Kidney (tissue), 14 donors: ENCODE results near the gene LAMP5. TPM values are rescaled to one million over a fixed set of nuclear protein-coding genes. Genes with fewer than 3 reads are reported as not detected.

Source experiments
- DNase-seq, 5 donors: peaks; one replicate each; pipeline ENCODE4 v3.0.0-alpha.2; 2013 to 2020
- FAIRE-seq: peaks from 2 replicates; lab custom pipeline; 2012; peaks lifted over from hg19 to GRCh38; lab: Jason Lieb, UNC
- H3K27ac ChIP-seq, 2 donors: one replicate each; pipeline ENCODE4 v1.7.0; 2013; ENCODE audit warnings: low read depth in 2 of 2, low read length in 2 of 2, inconsistent platforms in 1 of 2
- H3K27me3 ChIP-seq: one replicate; pipeline ENCODE4 v1.7.1; 2013; ENCODE audit warnings: low read length, inconsistent platforms; ENCODE audit not compliant: control insufficient read depth, insufficient read depth
- H3K36me3 ChIP-seq, 3 donors: one replicate each; pipeline versions ENCODE4 v1.7.0 to v1.7.1; 2013; ENCODE audit warnings: low read length in 3 of 3, control low read depth in 1 of 3, inconsistent platforms in 1 of 3; ENCODE audit not compliant: insufficient read depth in 3 of 3, control insufficient read depth in 2 of 3
- H3K4me1 ChIP-seq, 3 donors: one replicate each; pipeline versions ENCODE4 v1.7.0 to v1.7.1; 2013; ENCODE audit warnings: low read length in 3 of 3, inconsistent platforms in 1 of 3, low read depth in 1 of 3; ENCODE audit not compliant: control insufficient read depth in 2 of 3, insufficient read depth in 2 of 3
- H3K4me3 ChIP-seq, 3 donors: one replicate each; pipeline versions ENCODE4 v1.7.0 to v1.8.1; 2013; ENCODE audit warnings: low read length in 3 of 3, control low read depth in 1 of 3, inconsistent platforms in 1 of 3
- H3K9ac ChIP-seq, 3 donors: one replicate each; pipeline versions ENCODE4 v1.7.0 to v1.7.1; 2013; ENCODE audit warnings: low read length in 3 of 3, control low read depth in 1 of 3, inconsistent platforms in 1 of 3
- H3K9me3 ChIP-seq, 3 donors: one replicate each; pipeline versions ENCODE4 v1.7.0 to v1.7.1; 2013; ENCODE audit warnings: low read length in 3 of 3, control low read depth in 1 of 3, inconsistent platforms in 1 of 3; ENCODE audit not compliant: control insufficient read depth in 2 of 3, insufficient read depth in 1 of 3
- intact Hi-C: fragments of 100-400 bp; cut with DNase I; formaldehyde crosslinking; loops from one replicate; pipeline ENCODE4 v1.11.1; 2022
- polyA plus RNA-seq: library from polyadenylated mRNA; stranded (reverse); fragments of 350-450 nt; fragmentation: Illumina TruSeq; extraction: RNeasy Lipid Tissue Mini Kit (QIAGEN cat#74804); gene quantifications from one replicate; pipeline ENCODE4 v1.2.3, GENCODE V29; 2014; ENCODE audit warnings: low read depth, low replicate concordance; ENCODE audit not compliant: insufficient read depth
- total RNA-seq: library from RNA; stranded (reverse); fragmentation: NEBNext Ultra II Directional; extraction: Animal tissue kit (Norgen Biotek cat#: 25700); gene quantifications from one replicate; pipeline ENCODE4 v1.2.1, GENCODE V29; 2021
- TF ChIP-seq, protein P1 (sequence below): IDR thresholded peaks from 3 replicates; pipeline ENCODE4 v1.5.1; 2012; ENCODE audit warnings: mild to moderate bottlenecking, moderate library complexity, borderline replicate concordance; ENCODE audit not compliant: insufficient read depth; ENCODE audit errors: extremely low read depth
- donor health status: control.
- donor health status: control.
- donor health status: control.
- donor health status: control.
- donor health status: control.
- donor health status: DM: yes; HTN: yes; CAD: no.
- donor health status: Normal renal cell carcinoma (clear cell type).

The LAMP5 gene
- total and polyA plus RNA-seq, 2 donors from 2014 or later = 0.82 to 3.2 TPM

GRCh38 chr20:9573335-9574151 lies 59.2 kb downstream of the LAMP5 start:
- no peaks in the 10 kb centered on the region for H3K27me3 ChIP-seq
- no peak for FAIRE-seq
- intact Hi-C loops = no loop called here

DNA sequence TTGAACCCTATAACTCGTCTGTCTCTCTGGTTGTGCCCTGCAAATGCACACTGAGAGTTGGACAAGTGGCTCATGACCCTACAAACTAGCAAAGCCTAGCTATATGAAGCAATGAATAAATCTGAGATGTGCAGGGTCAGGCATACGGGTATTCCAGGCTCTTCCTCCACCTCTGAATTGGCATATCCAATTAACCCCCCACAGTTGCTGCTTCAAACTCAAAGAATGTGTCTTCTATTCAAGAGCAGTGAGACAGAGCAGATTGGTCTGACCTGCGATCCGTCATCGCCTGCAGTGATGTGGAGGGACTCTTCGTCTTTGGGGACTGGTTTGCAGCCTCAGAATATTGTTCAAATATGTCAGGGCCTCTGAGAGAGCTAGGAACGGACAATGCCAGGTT lies 59.8 kb downstream of the LAMP5 start:
- H3K27ac ChIP-seq = no peak overlapping the region
- no peaks in the 10 kb centered on the region for H3K4me1 ChIP-seq
- FAIRE-seq (no peak), DNase-seq (peak in 1 of 5 donors; percentile 16)
- intact Hi-C loops = no loop called here
- H3K4me3 ChIP-seq = no peak overlapping the region
- H3K36me3 ChIP-seq = no peaks in the 10 kb centered on the region
- TF ChIP-seq, protein P1, sequence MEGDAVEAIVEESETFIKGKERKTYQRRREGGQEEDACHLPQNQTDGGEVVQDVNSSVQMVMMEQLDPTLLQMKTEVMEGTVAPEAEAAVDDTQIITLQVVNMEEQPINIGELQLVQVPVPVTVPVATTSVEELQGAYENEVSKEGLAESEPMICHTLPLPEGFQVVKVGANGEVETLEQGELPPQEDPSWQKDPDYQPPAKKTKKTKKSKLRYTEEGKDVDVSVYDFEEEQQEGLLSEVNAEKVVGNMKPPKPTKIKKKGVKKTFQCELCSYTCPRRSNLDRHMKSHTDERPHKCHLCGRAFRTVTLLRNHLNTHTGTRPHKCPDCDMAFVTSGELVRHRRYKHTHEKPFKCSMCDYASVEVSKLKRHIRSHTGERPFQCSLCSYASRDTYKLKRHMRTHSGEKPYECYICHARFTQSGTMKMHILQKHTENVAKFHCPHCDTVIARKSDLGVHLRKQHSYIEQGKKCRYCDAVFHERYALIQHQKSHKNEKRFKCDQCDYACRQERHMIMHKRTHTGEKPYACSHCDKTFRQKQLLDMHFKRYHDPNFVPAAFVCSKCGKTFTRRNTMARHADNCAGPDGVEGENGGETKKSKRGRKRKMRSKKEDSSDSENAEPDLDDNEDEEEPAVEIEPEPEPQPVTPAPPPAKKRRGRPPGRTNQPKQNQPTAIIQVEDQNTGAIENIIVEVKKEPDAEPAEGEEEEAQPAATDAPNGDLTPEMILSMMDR = no peak
- H3K27me3 ChIP-seq = no peaks in the 10 kb centered on the region
- no peak overlapping the region for H3K9ac ChIP-seq
- H3K9me3 ChIP-seq = no peaks in the 10 kb centered on the region

More at GRCh38 chr20:9573335-9574151, 59.2 kb downstream of the LAMP5 start:
- H3K27ac ChIP-seq = no peak overlapping the region
- H3K4me1 ChIP-seq = no peaks in the 10 kb centered on the region
- TF ChIP-seq, protein P1 = no peak
- no peak overlapping the region for H3K9ac ChIP-seq
- no peaks in the 10 kb centered on the region for H3K9me3 ChIP-seq
- DNase-seq = peak in 4 of 5 donors; percentile 51 to 78 (median 64)
- no peak overlapping the region for H3K4me3 ChIP-seq
- no peaks in the 10 kb centered on the region for H3K36me3 ChIP-seq

DNA sequence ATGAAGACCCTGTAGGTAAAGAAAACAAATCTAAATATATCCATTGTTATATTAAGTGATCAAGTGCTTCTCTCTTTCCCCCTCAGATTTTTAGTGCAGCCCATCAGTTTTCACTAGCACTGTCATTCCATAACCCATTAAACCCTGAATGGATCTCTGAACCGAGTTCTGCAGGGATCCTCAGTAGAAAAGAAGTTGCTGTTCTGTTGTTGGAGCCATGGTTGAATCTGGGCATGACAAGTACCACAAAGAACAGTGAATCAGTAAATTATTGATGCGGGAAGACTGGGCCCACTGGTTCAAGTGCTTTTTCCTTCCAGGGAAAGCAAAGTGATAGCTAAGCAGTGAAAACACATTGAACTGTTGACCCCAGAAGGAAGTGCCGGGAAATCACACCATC lies 60.4 kb downstream of the LAMP5 start:
- TF ChIP-seq, protein P1 = no peak
- H3K9me3 ChIP-seq = no peaks in the 10 kb centered on the region
- intact Hi-C loops = no loop called here
- FAIRE-seq (no peak), DNase-seq (no peak)
- H3K27me3 ChIP-seq = no peaks in the 10 kb centered on the region
- no peaks in the 10 kb centered on the region for H3K36me3 ChIP-seq
- no peak overlapping the region for H3K9ac ChIP-seq
- no peak overlapping the region for H3K27ac ChIP-seq
- no peaks in the 10 kb centered on the region for H3K4me1 ChIP-seq
- H3K4me3 ChIP-seq = no peak overlapping the region
